Measurements from ENCODE around the gene CNN1. TPM values are rescaled to one million over a fixed set of nuclear protein-coding genes. Genes with fewer than 3 reads are reported as not detected.

CNN1 gene
- total and polyA plus RNA-seq, 9 of the 15 experiments (the other 6 are each of a cell fraction or from before 2014, with no cell fraction given): 0.23 to 10.6 (median 5.2) TPM

GRCh38 chr19:11539495-11540365, 1.1 kb downstream of the CNN1 start (continued):
- no peak for TF ChIP-seq ZNF584 (CRISPR knock-in tag; IDR thresholded peaks at IDR 0.05; ENCODE audit: low read depth)
- no peak for TF ChIP-seq CBX2 (IDR thresholded peaks at IDR 0.05; ENCODE audit: insufficient read depth, low read length, poor library complexity, severe bottlenecking)
- TF ChIP-seq, protein P1, sequence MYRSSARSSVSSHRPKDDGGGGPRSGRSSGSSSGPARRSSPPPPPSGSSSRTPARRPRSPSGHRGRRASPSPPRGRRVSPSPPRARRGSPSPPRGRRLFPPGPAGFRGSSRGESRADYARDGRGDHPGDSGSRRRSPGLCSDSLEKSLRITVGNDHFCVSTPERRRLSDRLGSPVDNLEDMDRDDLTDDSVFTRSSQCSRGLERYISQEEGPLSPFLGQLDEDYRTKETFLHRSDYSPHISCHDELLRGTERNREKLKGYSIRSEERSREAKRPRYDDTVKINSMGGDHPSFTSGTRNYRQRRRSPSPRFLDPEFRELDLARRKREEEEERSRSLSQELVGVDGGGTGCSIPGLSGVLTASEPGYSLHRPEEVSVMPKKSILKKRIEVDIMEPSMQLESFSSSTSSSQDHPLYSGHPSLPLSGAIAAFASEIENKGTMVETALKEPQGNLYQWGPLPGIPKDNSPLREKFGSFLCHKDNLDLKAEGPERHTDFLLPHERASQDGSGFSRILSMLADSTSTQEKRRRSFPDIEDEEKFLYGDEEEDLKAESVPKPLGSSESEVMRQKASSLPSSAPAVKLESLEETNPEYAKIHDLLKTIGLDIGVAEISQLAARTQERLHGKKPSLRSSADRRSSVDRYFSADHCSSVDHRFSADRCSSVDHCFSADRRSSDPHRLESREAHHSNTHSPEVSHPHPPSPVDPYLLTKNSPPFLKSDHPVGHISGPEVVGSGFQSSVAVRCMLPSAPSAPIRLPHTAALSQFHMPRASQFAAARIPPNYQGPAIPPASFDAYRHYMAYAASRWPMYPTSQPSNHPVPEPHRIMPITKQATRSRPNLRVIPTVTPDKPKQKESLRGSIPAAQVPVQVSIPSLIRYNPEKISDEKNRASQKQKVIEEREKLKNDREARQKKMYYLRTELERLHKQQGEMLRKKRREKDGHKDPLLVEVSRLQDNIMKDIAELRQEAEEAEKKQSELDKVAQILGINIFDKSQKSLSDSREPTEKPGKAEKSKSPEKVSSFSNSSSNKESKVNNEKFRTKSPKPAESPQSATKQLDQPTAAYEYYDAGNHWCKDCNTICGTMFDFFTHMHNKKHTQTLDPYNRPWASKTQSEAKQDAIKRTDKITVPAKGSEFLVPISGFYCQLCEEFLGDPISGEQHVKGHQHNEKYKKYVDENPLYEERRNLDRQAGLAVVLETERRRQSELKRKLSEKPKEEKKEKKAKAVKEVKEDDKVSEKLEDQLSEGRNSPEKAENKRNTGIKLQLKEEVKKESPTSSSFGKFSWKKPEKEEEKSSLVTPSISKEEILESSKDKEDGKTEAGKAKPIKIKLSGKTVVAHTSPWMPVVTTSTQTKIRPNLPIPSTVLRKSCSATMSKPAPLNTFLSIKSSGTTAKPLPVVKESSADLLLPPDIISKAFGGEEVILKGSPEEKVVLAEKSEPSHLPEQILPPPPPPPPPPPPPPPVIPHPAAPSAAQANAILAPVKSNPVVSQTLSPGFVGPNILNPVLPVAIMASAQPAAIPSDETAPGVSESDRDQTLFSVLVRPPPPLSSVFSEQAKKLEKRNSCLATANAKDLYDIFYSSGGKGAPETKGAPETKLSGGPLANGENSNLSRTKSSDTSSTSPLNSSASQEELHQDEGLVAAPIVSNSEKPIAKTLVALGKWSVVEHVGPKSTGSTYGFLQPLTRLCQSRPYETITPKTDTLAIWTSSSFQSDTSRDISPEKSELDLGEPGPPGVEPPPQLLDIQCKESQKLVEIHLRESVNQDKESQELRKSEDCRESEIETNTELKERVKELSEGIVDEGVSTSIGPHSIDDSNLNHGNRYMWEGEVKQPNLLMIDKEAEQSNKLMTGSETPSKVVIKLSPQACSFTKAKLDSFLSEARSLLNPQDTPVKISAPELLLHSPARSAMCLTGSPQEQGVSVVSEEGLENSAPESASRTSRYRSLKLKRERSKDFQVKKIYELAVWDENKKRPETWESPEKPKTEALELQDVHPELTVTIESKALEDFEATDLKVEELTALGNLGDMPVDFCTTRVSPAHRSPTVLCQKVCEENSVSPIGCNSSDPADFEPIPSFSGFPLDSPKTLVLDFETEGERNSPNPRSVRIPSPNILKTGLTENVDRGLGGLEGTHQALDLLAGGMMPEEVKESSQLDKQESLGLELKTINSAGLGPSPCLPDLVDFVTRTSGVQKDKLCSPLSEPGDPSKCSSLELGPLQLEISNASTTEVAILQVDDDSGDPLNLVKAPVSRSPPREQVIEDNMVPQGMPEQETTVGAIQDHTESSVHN (IDR thresholded peaks at IDR 0.05; ENCODE audit: borderline replicate concordance in 1 of 2, low read depth in 1 of 2): no peak
- TF ChIP-seq ADNP (tag; IDR thresholded peaks at IDR 0.05): peak; percentile 93
- TF ChIP-seq, protein P2, sequence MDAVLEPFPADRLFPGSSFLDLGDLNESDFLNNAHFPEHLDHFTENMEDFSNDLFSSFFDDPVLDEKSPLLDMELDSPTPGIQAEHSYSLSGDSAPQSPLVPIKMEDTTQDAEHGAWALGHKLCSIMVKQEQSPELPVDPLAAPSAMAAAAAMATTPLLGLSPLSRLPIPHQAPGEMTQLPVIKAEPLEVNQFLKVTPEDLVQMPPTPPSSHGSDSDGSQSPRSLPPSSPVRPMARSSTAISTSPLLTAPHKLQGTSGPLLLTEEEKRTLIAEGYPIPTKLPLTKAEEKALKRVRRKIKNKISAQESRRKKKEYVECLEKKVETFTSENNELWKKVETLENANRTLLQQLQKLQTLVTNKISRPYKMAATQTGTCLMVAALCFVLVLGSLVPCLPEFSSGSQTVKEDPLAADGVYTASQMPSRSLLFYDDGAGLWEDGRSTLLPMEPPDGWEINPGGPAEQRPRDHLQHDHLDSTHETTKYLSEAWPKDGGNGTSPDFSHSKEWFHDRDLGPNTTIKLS (IDR thresholded peaks at IDR 0.05; ENCODE audit: borderline replicate concordance, low read depth): no peak
- TF ChIP-seq RCOR1 (IDR thresholded peaks at IDR 0.05; ENCODE audit: borderline replicate concordance in 1 of 2, low read depth in 2 of 2, low read length in 2 of 2): peak in 1 of 2 experiments; percentile 68; a peak in 2 of 4 replicates
